Anterior cingulate cortex (tissue), 58 donors: ENCODE results near the gene ST8SIA4.
"Not testable (repeated sequence)": the region's sequence is repeated elsewhere in the genome, so short reads cannot be mapped to it uniquely, and the experiment has no call there.

ENCODE experiments used
- DNase-seq, 58 donors: peaks; one replicate each; lab custom pipeline; 2025; lab: John Stamatoyannopoulos, UW

The ST8SIA4 gene

GRCh38 chr5:100789694-100790093 is 113.4 kb downstream of the ST8SIA4 start:
- no peak for DNase-seq

- no peak for DNase-seq
Measured at GRCh38 chr5:100788417-100788816, 114.7 kb downstream of the ST8SIA4 start.

- no peak for DNase-seq
Measured at GRCh38 chr5:100787648-100788047, 115.4 kb downstream of the ST8SIA4 start.

- not testable (repeated sequence) for DNase-seq
Measured at GRCh38 chr5:100785536-100785935, 117.5 kb downstream of the ST8SIA4 start.

GRCh38 chr5:100780376-100780870 is 122.7 kb downstream of the ST8SIA4 start:
- DNase-seq: no peak

- DNase-seq: peak in 3 of 58 donors; percentile 6 to 13 (median 12)
Measured at GRCh38 chr5:100779669-100780375, 123.3 kb downstream of the ST8SIA4 start.

GRCh38 chr5:100777680-100778300 is 125.3 kb downstream of the ST8SIA4 start:
- DNase-seq: peak in 4 of 58 donors; percentile 1 to 29 (median 8)

GRCh38 chr5:100775533-100775855 is 127.6 kb downstream of the ST8SIA4 start:
- DNase-seq: no peak

GRCh38 chr5:100772548-100772947 is 130.5 kb downstream of the ST8SIA4 start:
- peak in 1 of 58 donors; percentile 4 for DNase-seq

GRCh38 chr5:100772006-100772405 is 131.1 kb downstream of the ST8SIA4 start:
- DNase-seq: no peak

GRCh38 chr5:100771181-100771580 is 131.9 kb downstream of the ST8SIA4 start:
- DNase-seq: no peak

- DNase-seq: no peak
Measured at GRCh38 chr5:100768221-100768620, 134.9 kb downstream of the ST8SIA4 start.

GRCh38 chr5:100762995-100763394 is 140.1 kb downstream of the ST8SIA4 start:
- DNase-seq: no peak

GRCh38 chr5:100762108-100762507 is 141.0 kb downstream of the ST8SIA4 start:
- DNase-seq: no peak

- DNase-seq: no peak
Measured at GRCh38 chr5:100761192-100761591, 141.9 kb downstream of the ST8SIA4 start.

- no peak for DNase-seq
Measured at GRCh38 chr5:100760688-100761087, 142.4 kb downstream of the ST8SIA4 start.

- DNase-seq: no peak
Measured at GRCh38 chr5:100758780-100759179, 144.3 kb downstream of the ST8SIA4 start.

GRCh38 chr5:100758306-100758705 is 144.8 kb downstream of the ST8SIA4 start:
- no peak for DNase-seq

- no peak for DNase-seq
Measured at GRCh38 chr5:100757618-100758017, 145.5 kb downstream of the ST8SIA4 start.
